Measurements from ENCODE around the gene RHEB. TPM values are rescaled to one million over a fixed set of nuclear protein-coding genes. Genes with fewer than 3 reads are reported as not detected.

Gene RHEB
- total RNA-seq, 1 experiment from 2014 or later: 84.5 TPM

GRCh38 chr7:151493083-151493482 is 26.6 kb downstream of the RHEB start:
- H3K36me3 ChIP-seq: peaks cover 10% of the 10 kb centered on the region; the same call in 1 of the 2 replicates
- no peaks in the 10 kb centered on the region for H3K27me3 ChIP-seq
- no peaks in the 10 kb centered on the region for H3K9me3 ChIP-seq
- no peak overlapping the region for H3K4me3 ChIP-seq
- no peak for DNase-seq

GRCh38 chr7:151491859-151492258 is 27.8 kb downstream of the RHEB start:
- no peak for DNase-seq
- no peaks in the 10 kb centered on the region for H3K27me3 ChIP-seq
- peaks cover 10% of the 10 kb centered on the region; the same call in 1 of the 2 replicates for H3K36me3 ChIP-seq
- H3K9me3 ChIP-seq: no peaks in the 10 kb centered on the region
- no peak overlapping the region for H3K4me3 ChIP-seq

- Histone ChIP-seq H3K9me3 (no peaks in the 10 kb centered on the region), H3K4me3 (no peak overlapping the region), H3K27me3 (no peaks in the 10 kb centered on the region), H3K36me3 (peaks cover 19% of the 10 kb centered on the region)
- no peak for DNase-seq
Measured at GRCh38 chr7:151490456-151491105, 29.1 kb downstream of the RHEB start.

GRCh38 chr7:151489498-151489897 is 30.2 kb downstream of the RHEB start:
- Histone ChIP-seq H3K27me3 (no peaks in the 10 kb centered on the region), H3K9me3 (no peaks in the 10 kb centered on the region), H3K4me3 (no peak overlapping the region), H3K36me3 (peaks cover 25% of the 10 kb centered on the region)
- no peak for DNase-seq

- H3K36me3 ChIP-seq: peaks cover 39% of the 10 kb centered on the region
- no peak overlapping the region for H3K4me3 ChIP-seq
- H3K9me3 ChIP-seq: no peaks in the 10 kb centered on the region
- no peak for DNase-seq
- H3K27me3 ChIP-seq: no peaks in the 10 kb centered on the region
Measured at GRCh38 chr7:151488096-151488495, 31.6 kb downstream of the RHEB start.

- Histone ChIP-seq H3K9me3 (no peaks in the 10 kb centered on the region), H3K36me3 (peaks cover 40% of the 10 kb centered on the region)
Measured at GRCh38 chr7:151487228-151487627, 32.5 kb downstream of the RHEB start.

GRCh38 chr7:151486074-151486473 is 33.6 kb downstream of the RHEB start:
- H3K36me3 ChIP-seq: peaks cover 44% of the 10 kb centered on the region
- no peak overlapping the region for H3K4me3 ChIP-seq
- H3K27me3 ChIP-seq: no peaks in the 10 kb centered on the region
- H3K9me3 ChIP-seq: no peaks in the 10 kb centered on the region
- DNase-seq: no peak

More at GRCh38 chr7:151487228-151487627, 32.5 kb downstream of the RHEB start:
- DNase-seq: peak; percentile 82
- no peak overlapping the region for H3K4me3 ChIP-seq
- no peaks in the 10 kb centered on the region for H3K27me3 ChIP-seq

- Histone ChIP-seq H3K4me3 (no peak overlapping the region), H3K36me3 (peaks cover 43% of the 10 kb centered on the region)
- peak; percentile 73 for DNase-seq
Measured at GRCh38 chr7:151484971-151485707, 34.6 kb downstream of the RHEB start.

GRCh38 chr7:151483711-151483983 is 36.0 kb downstream of the RHEB start:
- DNase-seq: no peak
- no peak overlapping the region for H3K4me3 ChIP-seq
- H3K9me3 ChIP-seq: no peaks in the 10 kb centered on the region
- H3K27me3 ChIP-seq: no peaks in the 10 kb centered on the region
- H3K36me3 ChIP-seq: peaks cover 34% of the 10 kb centered on the region

More at GRCh38 chr7:151484971-151485707, 34.6 kb downstream of the RHEB start:
- no peaks in the 10 kb centered on the region for H3K27me3 ChIP-seq
- H3K9me3 ChIP-seq: no peaks in the 10 kb centered on the region

GRCh38 chr7:151482883-151483710 is 36.6 kb downstream of the RHEB start:
- Histone ChIP-seq H3K36me3 (peaks cover 34% of the 10 kb centered on the region), H3K27me3 (no peaks in the 10 kb centered on the region), H3K4me3 (no peak overlapping the region), H3K9me3 (no peaks in the 10 kb centered on the region)
- DNase-seq: no peak

- no peak for DNase-seq
- Histone ChIP-seq H3K36me3 (peaks cover 37% of the 10 kb centered on the region), H3K4me3 (no peak overlapping the region), H3K9me3 (no peaks in the 10 kb centered on the region), H3K27me3 (no peaks in the 10 kb centered on the region)
Measured at GRCh38 chr7:151481650-151482505, 37.8 kb downstream of the RHEB start.

- Histone ChIP-seq H3K4me3 (no peak overlapping the region), H3K36me3 (peaks cover 19% of the 10 kb centered on the region), H3K27me3 (no peaks in the 10 kb centered on the region), H3K9me3 (no peaks in the 10 kb centered on the region)
- no peak for DNase-seq
Measured at GRCh38 chr7:151477867-151478266, 41.8 kb downstream of the RHEB start.

GRCh38 chr7:151472644-151473380 is 46.9 kb downstream of the RHEB start:
- DNase-seq: no peak
- H3K36me3 ChIP-seq: peaks cover 51% of the 10 kb centered on the region
- no peaks in the 10 kb centered on the region for H3K9me3 ChIP-seq
- no peaks in the 10 kb centered on the region for H3K27me3 ChIP-seq
- no peak overlapping the region for H3K4me3 ChIP-seq

GRCh38 chr7:151470711-151471110 is 49.0 kb downstream of the RHEB start:
- no peak for DNase-seq
- no peak overlapping the region for H3K4me3 ChIP-seq
- peaks cover 50% of the 10 kb centered on the region for H3K36me3 ChIP-seq
- no peaks in the 10 kb centered on the region for H3K9me3 ChIP-seq
- H3K27me3 ChIP-seq: no peaks in the 10 kb centered on the region

GRCh38 chr7:151469281-151469680 is 50.4 kb downstream of the RHEB start:
- Histone ChIP-seq H3K4me3 (no peak overlapping the region), H3K9me3 (no peaks in the 10 kb centered on the region), H3K36me3 (peaks cover 60% of the 10 kb centered on the region), H3K27me3 (no peaks in the 10 kb centered on the region)
- no peak for DNase-seq
